K562 (cell line): ENCODE measurements around the gene PMVK. TPM values are rescaled to one million over a fixed set of nuclear protein-coding genes. Genes with fewer than 3 reads are reported as not detected.

Experiments used
- CREB1 ChIP-seq, 2 experiments: sonication (generic) in 1 of 2; formaldehyde crosslinking in 1 of 2; IDR thresholded peaks; 2 replicates each; pipeline versions ENCODE4 v1.6.1 to v1.8.0; 2012 to 2022; ENCODE audit warnings: inconsistent platforms in 1 of 2, mild to moderate bottlenecking in 1 of 2, missing genetic modification reagents in 1 of 2, moderate library complexity in 1 of 2
- GTF2F1 ChIP-seq: IDR thresholded peaks from 2 replicates; pipeline ENCODE4 v1.6.1; 2011; ENCODE audit warnings: low read depth, low read length, improper control_type of control experiment
- KDM1A ChIP-seq, 2 experiments: fragments of 450-650 bp; IDR thresholded peaks; 2 replicates each; pipeline ENCODE4 v1.6.1; 2016; ENCODE audit warnings: mild to moderate bottlenecking in 2 of 2
- NR4A1 ChIP-seq, 2 experiments: fragments of 250-450 bp in 1 of 2; fragments of 450-650 bp in 1 of 2; sonication (Bioruptor Pico) in 1 of 2; IDR thresholded peaks; 2 replicates each; pipeline versions ENCODE4 v1.4.0 to v1.6.1; 2016 to 2020; ENCODE audit warnings: mild to moderate bottlenecking in 2 of 2, missing compliant biosample characterization in 1 of 2, missing genetic modification characterization in 1 of 2, moderate library complexity in 1 of 2
- SMARCA4 ChIP-seq: fragments of 450-650 bp; IDR thresholded peaks from 2 replicates; pipeline ENCODE4 v1.6.1; 2016
- ZNF668 ChIP-seq: fragments of 250-450 bp; sonication (Bioruptor Pico); IDR thresholded peaks from 2 replicates; pipeline ENCODE4 v1.8.0; 2022; ENCODE audit warnings: mild to moderate bottlenecking, inconsistent platforms
- polyA plus RNA-seq, 8 experiments: library from polyadenylated mRNA; depleted of rRNA in 4 of 8; stranded (reverse) in 5 of 8; unstranded in 3 of 8; fragments of >200 nt; fragmentation: Nextera tagmentation in 2 of 8; fragmentation: Illumina TruSeq in 1 of 8; extraction: Ambion mirVana in 2 of 8; extraction: Trizol in 1 of 8; gene quantifications; 2 replicates each; pipeline versions ENCODE4 v1.2.1 to v1.2.3, GENCODE V29; 2011 to 2014; ENCODE audit warnings: inconsistent platforms in 1 of 8, missing spikeins in 1 of 8
- total RNA-seq, 7 experiments: library from RNA; depleted of rRNA in 6 of 7; stranded (reverse); fragments of >200 nt in 6 of 7; fragmentation: Illumina TruSeq in 2 of 7; extraction: Trizol in 2 of 7; gene quantifications; 2 replicates each; pipeline versions ENCODE4 v1.2.1 to v1.2.3, GENCODE V29; 2011 to 2021; ENCODE audit warnings: low replicate concordance in 1 of 7
- TF ChIP-seq, protein P1 (sequence below): fragments of 450-650 bp; IDR thresholded peaks from 2 replicates; pipeline ENCODE4 v1.6.1; 2017; ENCODE audit warnings: antibody characterized with exemption, mild to moderate bottlenecking
- TF ChIP-seq, protein P2 (sequence below): IDR thresholded peaks from 3 replicates; pipeline ENCODE4 v1.6.1; 2011; ENCODE audit warnings: borderline replicate concordance, mild to moderate bottlenecking, moderate library complexity; ENCODE audit not compliant: insufficient read length; ENCODE audit errors: extremely low read depth
- TF ChIP-seq, protein P3 (sequence below): sonication (generic); formaldehyde crosslinking; IDR thresholded peaks from 2 replicates; pipeline ENCODE4 v1.8.1; 2023; ENCODE audit warnings: missing genetic modification reagents, mild to moderate bottlenecking, borderline replicate concordance
- TF ChIP-seq, protein P4 (sequence below): sonication (generic); formaldehyde crosslinking; IDR thresholded peaks from 2 replicates; pipeline ENCODE4 v1.5.0; 2020; ENCODE audit warnings: missing genetic modification reagents

PMVK gene
- total and polyA plus RNA-seq, 9 of the 15 experiments (the other 6 are each of a cell fraction or from before 2014, with no cell fraction given): 1.1 to 15.3 (median 6.3) TPM

DNA sequence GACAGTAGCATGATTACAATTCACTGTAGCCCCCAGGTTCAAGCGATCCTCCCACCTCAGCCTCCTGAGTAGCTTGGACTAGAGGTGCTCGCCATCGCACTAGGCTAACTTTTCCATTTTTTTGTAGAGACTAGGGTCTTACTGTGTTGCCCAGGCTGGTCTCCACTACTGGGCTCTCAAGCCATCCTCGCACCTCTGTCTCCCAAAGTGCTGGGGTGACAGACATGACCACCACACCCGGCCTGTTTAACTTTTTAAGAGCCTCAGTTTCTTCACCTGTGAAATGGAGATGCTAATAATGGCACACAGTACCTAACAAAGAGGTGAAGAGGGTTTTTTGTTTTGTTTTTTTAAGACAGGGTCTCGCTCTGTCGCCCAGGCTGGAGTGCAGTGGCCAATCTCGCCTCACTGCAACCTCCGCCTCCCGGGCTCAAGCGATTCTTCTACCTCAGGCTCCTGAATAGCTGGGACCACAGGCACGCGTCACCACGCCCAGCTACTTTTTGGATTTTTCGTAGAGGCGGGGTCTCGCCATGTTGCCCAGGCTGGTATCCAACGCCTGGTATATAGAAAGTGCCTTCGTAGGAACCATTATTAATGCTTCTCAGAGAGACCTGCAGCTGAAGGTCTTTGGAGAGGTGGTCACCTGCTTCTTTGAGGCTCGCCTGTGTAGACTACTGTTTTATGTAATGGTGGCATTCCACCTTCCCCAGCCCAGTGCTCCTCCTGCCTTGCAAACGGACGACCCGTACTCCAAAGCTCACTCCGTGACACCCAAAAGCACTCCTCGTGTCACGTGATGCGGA, 567 bp downstream of the PMVK start (continued):
- TF ChIP-seq, protein P1, sequence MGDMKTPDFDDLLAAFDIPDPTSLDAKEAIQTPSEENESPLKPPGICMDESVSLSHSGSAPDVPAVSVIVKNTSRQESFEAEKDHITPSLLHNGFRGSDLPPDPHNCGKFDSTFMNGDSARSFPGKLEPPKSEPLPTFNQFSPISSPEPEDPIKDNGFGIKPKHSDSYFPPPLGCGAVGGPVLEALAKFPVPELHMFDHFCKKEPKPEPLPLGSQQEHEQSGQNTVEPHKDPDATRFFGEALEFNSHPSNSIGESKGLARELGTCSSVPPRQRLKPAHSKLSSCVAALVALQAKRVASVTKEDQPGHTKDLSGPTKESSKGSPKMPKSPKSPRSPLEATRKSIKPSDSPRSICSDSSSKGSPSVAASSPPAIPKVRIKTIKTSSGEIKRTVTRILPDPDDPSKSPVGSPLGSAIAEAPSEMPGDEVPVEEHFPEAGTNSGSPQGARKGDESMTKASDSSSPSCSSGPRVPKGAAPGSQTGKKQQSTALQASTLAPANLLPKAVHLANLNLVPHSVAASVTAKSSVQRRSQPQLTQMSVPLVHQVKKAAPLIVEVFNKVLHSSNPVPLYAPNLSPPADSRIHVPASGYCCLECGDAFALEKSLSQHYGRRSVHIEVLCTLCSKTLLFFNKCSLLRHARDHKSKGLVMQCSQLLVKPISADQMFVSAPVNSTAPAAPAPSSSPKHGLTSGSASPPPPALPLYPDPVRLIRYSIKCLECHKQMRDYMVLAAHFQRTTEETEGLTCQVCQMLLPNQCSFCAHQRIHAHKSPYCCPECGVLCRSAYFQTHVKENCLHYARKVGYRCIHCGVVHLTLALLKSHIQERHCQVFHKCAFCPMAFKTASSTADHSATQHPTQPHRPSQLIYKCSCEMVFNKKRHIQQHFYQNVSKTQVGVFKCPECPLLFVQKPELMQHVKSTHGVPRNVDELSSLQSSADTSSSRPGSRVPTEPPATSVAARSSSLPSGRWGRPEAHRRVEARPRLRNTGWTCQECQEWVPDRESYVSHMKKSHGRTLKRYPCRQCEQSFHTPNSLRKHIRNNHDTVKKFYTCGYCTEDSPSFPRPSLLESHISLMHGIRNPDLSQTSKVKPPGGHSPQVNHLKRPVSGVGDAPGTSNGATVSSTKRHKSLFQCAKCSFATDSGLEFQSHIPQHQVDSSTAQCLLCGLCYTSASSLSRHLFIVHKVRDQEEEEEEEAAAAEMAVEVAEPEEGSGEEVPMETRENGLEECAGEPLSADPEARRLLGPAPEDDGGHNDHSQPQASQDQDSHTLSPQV: no peak
- TF ChIP-seq NR4A1 (CRISPR knock-in tag; IDR thresholded peaks at IDR 0.05): no peak
- peak; percentile 90; the same call in 1 of the 2 replicates for TF ChIP-seq NR4A1 (tag; IDR thresholded peaks at IDR 0.05)
- TF ChIP-seq, protein P2, sequence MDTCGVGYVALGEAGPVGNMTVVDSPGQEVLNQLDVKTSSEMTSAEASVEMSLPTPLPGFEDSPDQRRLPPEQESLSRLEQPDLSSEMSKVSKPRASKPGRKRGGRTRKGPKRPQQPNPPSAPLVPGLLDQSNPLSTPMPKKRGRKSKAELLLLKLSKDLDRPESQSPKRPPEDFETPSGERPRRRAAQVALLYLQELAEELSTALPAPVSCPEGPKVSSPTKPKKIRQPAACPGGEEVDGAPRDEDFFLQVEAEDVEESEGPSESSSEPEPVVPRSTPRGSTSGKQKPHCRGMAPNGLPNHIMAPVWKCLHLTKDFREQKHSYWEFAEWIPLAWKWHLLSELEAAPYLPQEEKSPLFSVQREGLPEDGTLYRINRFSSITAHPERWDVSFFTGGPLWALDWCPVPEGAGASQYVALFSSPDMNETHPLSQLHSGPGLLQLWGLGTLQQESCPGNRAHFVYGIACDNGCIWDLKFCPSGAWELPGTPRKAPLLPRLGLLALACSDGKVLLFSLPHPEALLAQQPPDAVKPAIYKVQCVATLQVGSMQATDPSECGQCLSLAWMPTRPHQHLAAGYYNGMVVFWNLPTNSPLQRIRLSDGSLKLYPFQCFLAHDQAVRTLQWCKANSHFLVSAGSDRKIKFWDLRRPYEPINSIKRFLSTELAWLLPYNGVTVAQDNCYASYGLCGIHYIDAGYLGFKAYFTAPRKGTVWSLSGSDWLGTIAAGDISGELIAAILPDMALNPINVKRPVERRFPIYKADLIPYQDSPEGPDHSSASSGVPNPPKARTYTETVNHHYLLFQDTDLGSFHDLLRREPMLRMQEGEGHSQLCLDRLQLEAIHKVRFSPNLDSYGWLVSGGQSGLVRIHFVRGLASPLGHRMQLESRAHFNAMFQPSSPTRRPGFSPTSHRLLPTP: no peak
- peak; percentile 59; the same call in 1 of the 2 replicates for TF ChIP-seq SMARCA4
- peak in 1 of 2 experiments; percentile 15; a peak in 1 of 4 replicates for TF ChIP-seq KDM1A (IDR thresholded peaks at IDR 0.05)
- TF ChIP-seq GTF2F1: 0 out of 2 replicates have a peak, but pooled peaks have one; percentile 6
- no peak for TF ChIP-seq CREB1 (IDR thresholded peaks at IDR 0.05)
- TF ChIP-seq CREB1 (CRISPR knock-in tag; IDR thresholded peaks at IDR 0.05): no peak
- TF ChIP-seq, protein P3, sequence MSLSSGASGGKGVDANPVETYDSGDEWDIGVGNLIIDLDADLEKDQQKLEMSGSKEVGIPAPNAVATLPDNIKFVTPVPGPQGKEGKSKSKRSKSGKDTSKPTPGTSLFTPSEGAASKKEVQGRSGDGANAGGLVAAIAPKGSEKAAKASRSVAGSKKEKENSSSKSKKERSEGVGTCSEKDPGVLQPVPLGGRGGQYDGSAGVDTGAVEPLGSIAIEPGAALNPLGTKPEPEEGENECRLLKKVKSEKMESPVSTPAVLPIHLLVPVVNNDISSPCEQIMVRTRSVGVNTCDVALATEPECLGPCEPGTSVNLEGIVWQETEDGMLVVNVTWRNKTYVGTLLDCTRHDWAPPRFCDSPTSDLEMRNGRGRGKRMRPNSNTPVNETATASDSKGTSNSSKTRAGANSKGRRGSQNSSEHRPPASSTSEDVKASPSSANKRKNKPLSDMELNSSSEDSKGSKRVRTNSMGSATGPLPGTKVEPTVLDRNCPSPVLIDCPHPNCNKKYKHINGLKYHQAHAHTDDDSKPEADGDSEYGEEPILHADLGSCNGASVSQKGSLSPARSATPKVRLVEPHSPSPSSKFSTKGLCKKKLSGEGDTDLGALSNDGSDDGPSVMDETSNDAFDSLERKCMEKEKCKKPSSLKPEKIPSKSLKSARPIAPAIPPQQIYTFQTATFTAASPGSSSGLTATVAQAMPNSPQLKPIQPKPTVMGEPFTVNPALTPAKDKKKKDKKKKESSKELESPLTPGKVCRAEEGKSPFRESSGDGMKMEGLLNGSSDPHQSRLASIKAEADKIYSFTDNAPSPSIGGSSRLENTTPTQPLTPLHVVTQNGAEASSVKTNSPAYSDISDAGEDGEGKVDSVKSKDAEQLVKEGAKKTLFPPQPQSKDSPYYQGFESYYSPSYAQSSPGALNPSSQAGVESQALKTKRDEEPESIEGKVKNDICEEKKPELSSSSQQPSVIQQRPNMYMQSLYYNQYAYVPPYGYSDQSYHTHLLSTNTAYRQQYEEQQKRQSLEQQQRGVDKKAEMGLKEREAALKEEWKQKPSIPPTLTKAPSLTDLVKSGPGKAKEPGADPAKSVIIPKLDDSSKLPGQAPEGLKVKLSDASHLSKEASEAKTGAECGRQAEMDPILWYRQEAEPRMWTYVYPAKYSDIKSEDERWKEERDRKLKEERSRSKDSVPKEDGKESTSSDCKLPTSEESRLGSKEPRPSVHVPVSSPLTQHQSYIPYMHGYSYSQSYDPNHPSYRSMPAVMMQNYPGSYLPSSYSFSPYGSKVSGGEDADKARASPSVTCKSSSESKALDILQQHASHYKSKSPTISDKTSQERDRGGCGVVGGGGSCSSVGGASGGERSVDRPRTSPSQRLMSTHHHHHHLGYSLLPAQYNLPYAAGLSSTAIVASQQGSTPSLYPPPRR (CRISPR knock-in tag): no peak
- TF ChIP-seq ZNF668 (CRISPR knock-in tag): peak; percentile 72; the same call in 1 of the 2 replicates
- TF ChIP-seq, protein P4, sequence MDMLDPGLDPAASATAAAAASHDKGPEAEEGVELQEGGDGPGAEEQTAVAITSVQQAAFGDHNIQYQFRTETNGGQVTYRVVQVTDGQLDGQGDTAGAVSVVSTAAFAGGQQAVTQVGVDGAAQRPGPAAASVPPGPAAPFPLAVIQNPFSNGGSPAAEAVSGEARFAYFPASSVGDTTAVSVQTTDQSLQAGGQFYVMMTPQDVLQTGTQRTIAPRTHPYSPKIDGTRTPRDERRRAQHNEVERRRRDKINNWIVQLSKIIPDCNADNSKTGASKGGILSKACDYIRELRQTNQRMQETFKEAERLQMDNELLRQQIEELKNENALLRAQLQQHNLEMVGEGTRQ (CRISPR knock-in tag): peak; percentile 96
